ENCODE data around the gene CENPC.

DNA sequence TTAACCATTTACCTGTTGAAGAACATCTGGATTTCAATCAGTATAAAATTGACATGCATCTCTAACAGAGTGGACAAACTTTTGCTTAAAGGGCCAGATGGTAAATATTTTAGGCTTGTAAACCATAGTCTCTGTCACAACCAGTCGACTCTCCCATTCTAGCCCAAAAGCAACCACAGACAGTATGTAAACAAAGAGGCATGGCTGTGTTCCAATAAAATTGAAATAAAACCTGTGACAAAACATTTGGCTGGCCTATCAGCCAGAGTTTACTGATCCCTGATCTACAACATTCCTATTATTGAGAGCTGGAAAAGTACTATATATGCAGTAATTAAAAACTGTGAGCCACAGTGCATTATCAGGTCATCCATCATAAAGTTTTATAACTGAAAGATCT lies 3.2 kb downstream of the CENPC start:
- no peak for TF ChIP-seq EP300 (IDR thresholded peaks at IDR 0.05)
- TF ChIP-seq POLR2A (IDR thresholded peaks at IDR 0.05) = no peak
- TF ChIP-seq, protein P1, sequence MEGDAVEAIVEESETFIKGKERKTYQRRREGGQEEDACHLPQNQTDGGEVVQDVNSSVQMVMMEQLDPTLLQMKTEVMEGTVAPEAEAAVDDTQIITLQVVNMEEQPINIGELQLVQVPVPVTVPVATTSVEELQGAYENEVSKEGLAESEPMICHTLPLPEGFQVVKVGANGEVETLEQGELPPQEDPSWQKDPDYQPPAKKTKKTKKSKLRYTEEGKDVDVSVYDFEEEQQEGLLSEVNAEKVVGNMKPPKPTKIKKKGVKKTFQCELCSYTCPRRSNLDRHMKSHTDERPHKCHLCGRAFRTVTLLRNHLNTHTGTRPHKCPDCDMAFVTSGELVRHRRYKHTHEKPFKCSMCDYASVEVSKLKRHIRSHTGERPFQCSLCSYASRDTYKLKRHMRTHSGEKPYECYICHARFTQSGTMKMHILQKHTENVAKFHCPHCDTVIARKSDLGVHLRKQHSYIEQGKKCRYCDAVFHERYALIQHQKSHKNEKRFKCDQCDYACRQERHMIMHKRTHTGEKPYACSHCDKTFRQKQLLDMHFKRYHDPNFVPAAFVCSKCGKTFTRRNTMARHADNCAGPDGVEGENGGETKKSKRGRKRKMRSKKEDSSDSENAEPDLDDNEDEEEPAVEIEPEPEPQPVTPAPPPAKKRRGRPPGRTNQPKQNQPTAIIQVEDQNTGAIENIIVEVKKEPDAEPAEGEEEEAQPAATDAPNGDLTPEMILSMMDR (IDR thresholded peaks at IDR 0.05) = no peak

Measured in sigmoid colon (tissue), 4 donors.